Lower leg skin (tissue), 4 donors: ENCODE data around the gene ANKIB1. TPM values are rescaled to one million over a fixed set of nuclear protein-coding genes. Genes with fewer than 3 reads are reported as not detected.
"Not testable (repeated sequence)": the region's sequence is repeated elsewhere in the genome, so short reads cannot be mapped to it uniquely, and the experiment has no call there.

Experiments used
- DNase-seq, 2 donors: peaks; one replicate each; pipeline ENCODE4 v3.0.0-alpha.2; 2019; ENCODE audit warnings: low spot score in 2 of 2
- H3K4me3 ChIP-seq: fragments of 200-600 bp; sonication (generic); 2 replicates; pipeline ENCODE4 v1.5.1; 2017; ENCODE audit warnings: mild to moderate bottlenecking, low read depth; ENCODE audit not compliant: poor library complexity, severe bottlenecking
- CTCF ChIP-seq, 3 donors: fragments of 450-650 bp; IDR thresholded peaks; one replicate each; pipeline ENCODE4 v1.5.1; 2016; ENCODE audit warnings: antibody characterized with exemption in 3 of 3, mild to moderate bottlenecking in 3 of 3, moderate library complexity in 2 of 3
- POLR2A ChIP-seq, 2 donors: fragments of 450-650 bp; IDR thresholded peaks; one replicate each; pipeline ENCODE4 v1.6.1; 2016 to 2017; ENCODE audit warnings: antibody characterized with exemption in 2 of 2, mild to moderate bottlenecking in 1 of 2, moderate library complexity in 1 of 2
- WGBS, 2 donors: methylation state at CpG; one replicate each; pipeline ENCODE4 v1.1.5; 2018; 5-methylcytosine and 5-hydroxymethylcytosine counted together
- intact Hi-C: fragments of 100-400 bp; cut with DNase I; formaldehyde crosslinking; loops from one replicate; pipeline ENCODE4 v1.15.0; 2023; ENCODE audit warnings: low total_unique reads
- total RNA-seq, 4 donors: library from RNA; depleted of rRNA; stranded (reverse); fragments of >200 nt; gene quantifications; one replicate each; pipeline ENCODE4 v1.1.0, GENCODE V29; 2016

ANKIB1 gene
- total RNA-seq, 4 donors from 2014 or later: 26.9 to 57.7 (median 34.5) TPM

DNA sequence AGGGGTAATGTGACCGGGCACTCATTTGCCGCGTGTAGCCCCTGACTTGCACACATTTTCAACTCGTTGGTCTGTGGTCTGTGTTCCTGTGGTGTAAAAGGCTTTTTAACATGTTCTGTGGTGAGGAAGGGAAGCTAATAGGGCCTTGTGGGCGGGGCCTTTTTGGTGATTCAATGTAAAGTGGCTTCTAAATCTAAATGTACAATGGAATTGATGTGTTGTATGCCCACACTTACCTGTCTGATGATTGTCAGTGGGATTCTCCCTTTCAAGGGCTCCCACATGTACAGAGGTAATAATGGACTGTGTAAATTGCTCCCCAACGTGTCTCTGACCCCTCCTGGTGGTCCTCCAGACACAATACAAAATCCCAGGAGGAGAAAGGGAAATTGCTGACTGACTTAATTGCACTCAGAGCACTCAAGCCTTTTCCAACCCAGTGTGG lies 158.4 kb downstream of the ANKIB1 start:
- 83% methylated on average over 6 of the region's 6 CpGs for WGBS, 2 donors

GRCh38 chr7:92409357-92409756 lies 163.6 kb downstream of the ANKIB1 start:
- no peak for TF ChIP-seq POLR2A (IDR thresholded peaks at IDR 0.05)
- no peak for TF ChIP-seq CTCF (IDR thresholded peaks at IDR 0.05)
- whole genome bisulfite sequencing, 2 donors: 94 to 100% methylated on average over 1 of the region's 1 CpG
- no peak for DNase-seq
- no peak overlapping the region for H3K4me3 ChIP-seq
- intact Hi-C loops: no loop called here

More for the DNA sequence above, 158.4 kb downstream of the ANKIB1 start:
- intact Hi-C loops: no loop called here
- TF ChIP-seq CTCF (IDR thresholded peaks at IDR 0.05): no peak
- no peak for TF ChIP-seq POLR2A (IDR thresholded peaks at IDR 0.05)
- DNase-seq: no peak
- no peak overlapping the region for H3K4me3 ChIP-seq

- H3K4me3 ChIP-seq, DNase-seq, intact Hi-C loops: not testable (repeated sequence)
- 93 to 95% methylated on average over 6 of the region's 6 CpGs for WGBS, 2 donors
These were observed 164.4 kb downstream of the ANKIB1 start for GRCh38 chr7:92410162-92410561.

DNA sequence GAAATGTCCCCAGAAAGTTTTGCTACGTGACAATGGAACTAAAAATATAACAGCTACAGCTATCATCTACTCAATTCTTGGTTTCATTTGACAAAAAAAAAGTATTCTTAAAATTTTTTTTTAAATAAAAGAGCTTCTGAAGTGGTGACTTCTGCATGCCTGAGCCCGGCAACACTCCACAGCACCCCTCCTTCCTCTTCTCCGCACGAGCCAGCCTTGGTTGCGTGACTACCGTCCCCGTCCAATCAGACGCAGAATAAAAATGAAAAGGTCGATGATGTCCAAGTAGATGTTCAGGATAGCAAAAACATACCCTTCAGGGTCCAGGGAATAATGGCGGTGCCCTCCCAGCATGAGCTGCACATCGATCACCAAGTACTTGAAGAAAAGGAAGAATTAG lies 167.0 kb downstream of the ANKIB1 start:
- no peak overlapping the region for H3K4me3 ChIP-seq

DNA sequence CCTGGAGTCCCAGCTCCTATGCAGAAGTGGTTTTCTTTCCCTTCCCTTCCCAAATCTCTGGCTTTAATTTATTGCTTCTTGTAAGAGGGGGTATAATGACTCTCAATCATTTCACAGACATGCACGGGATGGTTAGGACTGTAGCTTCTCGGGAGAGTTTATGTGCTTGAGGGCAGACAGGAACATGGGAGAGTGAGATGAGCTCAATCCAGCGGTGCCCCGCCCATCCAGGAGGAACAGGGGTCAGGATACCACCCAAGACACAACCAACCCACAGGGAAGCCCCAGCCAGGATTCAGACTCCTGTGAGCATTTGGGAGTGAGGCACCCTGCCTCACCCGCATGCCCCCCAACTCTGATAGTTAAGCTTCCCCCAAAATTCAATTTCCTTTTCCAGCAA lies 167.8 kb downstream of the ANKIB1 start:
- WGBS, 2 donors: 41% methylated on average over 5 of the region's 5 CpGs
- no peak overlapping the region for H3K4me3 ChIP-seq
- no peak for DNase-seq
- intact Hi-C loops: no loop called here
- TF ChIP-seq CTCF (IDR thresholded peaks at IDR 0.05) (no peak), POLR2A (IDR thresholded peaks at IDR 0.05) (no peak)

More for the DNA sequence above, 167.0 kb downstream of the ANKIB1 start:
- TF ChIP-seq POLR2A (IDR thresholded peaks at IDR 0.05) (no peak), CTCF (IDR thresholded peaks at IDR 0.05) (no peak)
- intact Hi-C loops: no loop called here
- DNase-seq: no peak
- 83% methylated on average over 11 of the region's 11 CpGs for WGBS, 2 donors

GRCh38 chr7:92415225-92415624 lies 169.5 kb downstream of the ANKIB1 start:
- H3K4me3 ChIP-seq: no peak overlapping the region
- DNase-seq: no peak
- intact Hi-C loops: no loop called here
- no peak for TF ChIP-seq CTCF (IDR thresholded peaks at IDR 0.05)
- TF ChIP-seq POLR2A (IDR thresholded peaks at IDR 0.05): no peak
- 81 to 84% methylated on average over 5 of the region's 5 CpGs for WGBS, 2 donors
